Activated naive CD4-positive, alpha-beta T cell treated with anti-CD3 and anti-CD28 coated beads for 36 hours (primary cell): ENCODE results near the gene RGS5. TPM values are rescaled to one million over a fixed set of nuclear protein-coding genes. Genes with fewer than 3 reads are reported as not detected.

ENCODE experiments used
- CTCF ChIA-PET: fragments of 350-600 bp; sonication (Branson Sonifier 250); formaldehyde crosslinking; loops from one replicate; lab custom pipeline; 2021; ENCODE audit warnings: antibody characterized with exemption; lab: Charles Lee
- DNase-seq: peaks from one replicate; pipeline ENCODE4 v3.0.0-alpha.2; 2020
- H3K27ac Mint-ChIP-seq: one replicate; pipeline ENCODE4 v1.8.0; 2021; ENCODE audit warnings: mild to moderate bottlenecking, mixed read lengths
- H3K27me3 Mint-ChIP-seq: one replicate; pipeline ENCODE4 v1.8.0; 2021; ENCODE audit warnings: low read depth, mixed read lengths
- H3K36me3 Mint-ChIP-seq: one replicate; pipeline ENCODE4 v1.8.0; 2021; ENCODE audit warnings: low read depth, mixed read lengths
- H3K4me1 Mint-ChIP-seq: one replicate; pipeline ENCODE4 v1.8.0; 2021; ENCODE audit warnings: low read depth, mixed read lengths
- H3K4me3 Mint-ChIP-seq: one replicate; pipeline ENCODE4 v1.8.0; 2021; ENCODE audit warnings: mild to moderate bottlenecking, moderate library complexity, mixed read lengths
- H3K9me3 Mint-ChIP-seq: one replicate; pipeline ENCODE4 v1.8.0; 2021; ENCODE audit warnings: mixed read lengths
- intact Hi-C: fragments of 100-400 bp; cut with micrococcal nuclease; formaldehyde crosslinking; loops from one replicate; pipeline ENCODE4 v1.15.1; 2023
- total RNA-seq, 2 experiments: library from RNA; stranded (reverse); gene quantifications; one replicate each; pipeline ENCODE4 v1.2.3, GENCODE V29; 2021

The RGS5 gene
- total RNA-seq, 2 experiments from 2014 or later = 1.1 to 2.8 TPM

GRCh38 chr1:163093579-163093978, 109.1 kb downstream of the RGS5 start:
- H3K27me3 Mint-ChIP-seq = peaks cover 11% of the 10 kb centered on the region
- no peaks in the 10 kb centered on the region for H3K9me3 Mint-ChIP-seq
- no peaks in the 10 kb centered on the region for H3K4me1 Mint-ChIP-seq
- DNase-seq = no peak
- H3K36me3 Mint-ChIP-seq = no peaks in the 10 kb centered on the region
- H3K27ac Mint-ChIP-seq = no peak overlapping the region
- intact Hi-C loops = no loop called here
- H3K4me3 Mint-ChIP-seq = no peak overlapping the region
- CTCF ChIA-PET = no interaction called here

GRCh38 chr1:163093169-163093568, 109.5 kb downstream of the RGS5 start:
- Mint-ChIP-seq H3K4me3 (no peak overlapping the region), H3K9me3 (no peaks in the 10 kb centered on the region), H3K4me1 (no peaks in the 10 kb centered on the region), H3K27ac (no peak overlapping the region), H3K27me3 (peaks cover 11% of the 10 kb centered on the region), H3K36me3 (no peaks in the 10 kb centered on the region)
- no peak for DNase-seq
- CTCF ChIA-PET = no interaction called here
- intact Hi-C loops = no loop called here

Other genes with a start within 250 kb of the RGS5 start
- not detected for gene RGS4, start 133.6 kb downstream of the RGS5 start, total RNA-seq
- 10 to 100 TPM; 63.0 to 69.0 TPM for gene NUF2, start 119.0 kb upstream of the RGS5 start, total RNA-seq